ENCODE results near the gene TSFM. TPM values are rescaled to one million over a fixed set of nuclear protein-coding genes. Genes with fewer than 3 reads are reported as not detected.
A peak's percentile ranks its signal among the peaks of the same experiment; 100 is the strongest.

TSFM gene
- total RNA-seq, 2 experiments from 2014 or later, result 35.2 to 49.8 TPM

- ChIA-PET POLR2A (interaction anchor here (0.5 to 0.7 kb wide), 3 partner anchors 8 to 1106 kb away, joined by 3 read pairs; no protein-coding TSS in a partner anchor), CTCF (ENCODE audit: unreplicated experiment) (no interaction called here)
- Histone ChIP-seq H3K9me2 (ENCODE audit: insufficient read depth, low read length) (no peaks in the 10 kb centered on the region), H3K4me1 (ENCODE audit: insufficient read depth, low read length, poor library complexity, severe bottlenecking) (peaks cover 43% of the 10 kb centered on the region), H3K4me3 (ENCODE audit: low read depth, low read length, poor library complexity, severe bottlenecking) (peak overlapping the region; percentile 87), H3K9me3 (ENCODE audit: low read length) (no peaks in the 10 kb centered on the region), H3K27ac (ENCODE audit: low read depth, low read length, poor library complexity, severe bottlenecking) (peak overlapping the region; percentile 43), H3K36me3 (ENCODE audit: insufficient read depth, low read length) (peaks cover 43% of the 10 kb centered on the region), H3K4me2 (ENCODE audit: low read length) (peak overlapping the region; percentile 81), H2AFZ (ENCODE audit: low read length) (0 out of 2 replicates have a peak overlapping the region, but pooled peaks have one; percentile 61), H4K20me1 (ENCODE audit: insufficient read depth, low read length) (no peaks in the 10 kb centered on the region), H3K79me2 (ENCODE audit: insufficient read depth, low read depth, low read length) (peaks cover 32% of the 10 kb centered on the region)
- intact Hi-C loops (cut with micrococcal nuclease; ENCODE audit: unreplicated experiment), result loop anchor here (5.0 kb wide), 2 partner anchors 232 to 512 kb away; partner anchors contain the start of genes DDIT3 and MBD6
- TF ChIP-seq EZH2phosphoT487 (IDR thresholded peaks at IDR 0.05; ENCODE audit: borderline replicate concordance, low read depth, low read length), result no peak
- TF ChIP-seq CTCF (conservative IDR thresholded peaks at IDR 0.05; ENCODE audit: low read length), result no peak
- BruUV-seq (replicated peaks), result no TSS peak
- no peak for DNase-seq (ENCODE audit: low spot score)
Measured at GRCh38 chr12:57753756-57754337, 28.7 kb upstream of the TSFM start.

DNA sequence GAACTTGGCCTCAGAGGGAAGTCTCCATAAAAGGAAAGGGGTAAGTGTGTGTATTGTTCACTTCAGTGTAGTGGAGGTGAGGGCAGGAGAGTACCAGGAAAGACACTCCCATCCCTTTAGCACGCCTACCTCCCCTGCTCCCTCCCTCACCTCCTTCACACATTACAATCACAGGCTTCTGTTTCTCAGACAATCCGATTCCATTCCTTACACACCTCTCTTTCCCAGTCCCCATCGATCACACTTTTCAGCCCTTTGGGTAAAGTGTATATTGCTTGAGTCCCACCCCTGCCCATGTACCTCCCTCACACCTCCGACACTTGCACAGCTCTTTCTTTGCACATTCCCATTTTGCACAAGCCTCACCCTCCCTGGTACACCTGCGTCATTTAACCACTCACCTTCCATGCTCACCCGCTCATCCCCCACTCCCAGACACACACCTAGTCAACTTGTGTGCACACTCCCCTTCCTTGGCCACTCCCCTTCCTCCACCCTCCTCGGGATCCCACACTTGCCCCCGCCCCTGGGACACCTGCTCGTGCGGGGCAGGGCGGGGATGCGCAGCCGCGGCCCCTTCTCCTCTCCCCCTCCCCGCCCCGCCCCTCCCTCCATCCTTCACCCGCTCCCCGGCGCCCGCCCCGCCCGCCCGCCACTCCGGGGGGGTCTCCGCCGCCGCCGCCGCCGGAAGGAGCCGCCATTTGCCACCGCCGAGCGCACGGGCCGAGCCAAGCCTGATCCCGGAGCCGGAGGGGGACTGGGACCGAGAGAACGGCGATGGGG is 28.0 kb upstream of the TSFM start, which contains the start of gene MARCHF9:
TSS of gene MARCHF9 (plus strand) at position 693 of the 783 bp plus-strand sequence. CDS start 426 bp downstream, outside the sequence.
- TF ChIP-seq CTCF (conservative IDR thresholded peaks at IDR 0.05; ENCODE audit: low read length) (no peak), EZH2phosphoT487 (IDR thresholded peaks at IDR 0.05; ENCODE audit: borderline replicate concordance, low read depth, low read length) (no peak)
- H3K4me2 ChIP-seq (ENCODE audit: low read length), result peak within 1 kb of the TSS; percentile 84
- peaks cover 43% of the 10 kb centered on the region for H3K36me3 ChIP-seq (ENCODE audit: insufficient read depth, low read length)
- no peaks in the 10 kb centered on the region for H3K9me3 ChIP-seq (ENCODE audit: low read length)
- H2AFZ ChIP-seq (ENCODE audit: low read length), result peak within 1 kb of the TSS; percentile 61; the same call in 1 of the 2 replicates
- no peaks in the 10 kb centered on the region for H3K9me2 ChIP-seq (ENCODE audit: insufficient read depth, low read length)
- peak within 1 kb of the TSS; percentile 87 for H3K4me3 ChIP-seq (ENCODE audit: low read depth, low read length, poor library complexity, severe bottlenecking)
- DNase-seq (ENCODE audit: low spot score), result peak; percentile 91
- ChIA-PET CTCF (ENCODE audit: unreplicated experiment) (no interaction called here), POLR2A (interaction anchor here (0.7 kb wide), 2 partner anchors 9 to 1106 kb away, joined by 3 read pairs; no protein-coding TSS in a partner anchor)
- peaks cover 25% of the 10 kb centered on the region for H3K79me2 ChIP-seq (ENCODE audit: insufficient read depth, low read depth, low read length)
- BruUV-seq (replicated peaks), result no TSS peak
- H3K27ac ChIP-seq (ENCODE audit: low read depth, low read length, poor library complexity, severe bottlenecking), result peak within 1 kb of the TSS; percentile 75
- H4K20me1 ChIP-seq (ENCODE audit: insufficient read depth, low read length), result 0 out of 2 replicates have a peak, but pooled peaks cover 1% of the 10 kb centered on the region
- peaks cover 43% of the 10 kb centered on the region for H3K4me1 ChIP-seq (ENCODE audit: insufficient read depth, low read length, poor library complexity, severe bottlenecking)
- intact Hi-C loops (cut with micrococcal nuclease; ENCODE audit: unreplicated experiment), result loop anchor here (5.0 kb wide), 2 partner anchors 232 to 512 kb away; partner anchors contain the start of genes DDIT3 and MBD6

Measured in OCI-LY7 (cell line).